GM10266 (cell line): ENCODE measurements around the gene SPG7.

Source experiments
- DNase-seq: peaks from one replicate; pipeline ENCODE4 v3.0.0; 2012; ENCODE audit errors: extremely low spot score
- CTCF ChIP-seq: IDR thresholded peaks from 2 replicates; pipeline ENCODE4 v1.5.1; 2012; ENCODE audit warnings: mild to moderate bottlenecking, low read depth; ENCODE audit not compliant: control insufficient read depth, insufficient read depth; ENCODE audit errors: missing control alignments

Gene SPG7

GRCh38 chr16:89489040-89489897 lies 18.9 kb upstream of the SPG7 start:
- TF ChIP-seq CTCF = peak; percentile 32
- peak; percentile 76 for DNase-seq

- TF ChIP-seq CTCF = no peak
- DNase-seq = no peak
These were observed 18.2 kb upstream of the SPG7 start for GRCh38 chr16:89489898-89490438.

GRCh38 chr16:89490439-89491237 lies 17.6 kb upstream of the SPG7 start, which contains the start of gene ANKRD11:
ANKRD11 (minus strand) TSS chr16:89490561; CDS start chr16:89317019, 173,542 bp downstream.
- TF ChIP-seq CTCF = no peak

GRCh38 chr16:89491238-89491869 lies 16.8 kb upstream of the SPG7 start:
- TF ChIP-seq CTCF = no peak
- no peak for DNase-seq

More at GRCh38 chr16:89490439-89491237, 17.6 kb upstream of the SPG7 start, which contains the start of gene ANKRD11:
- peak; percentile 100 for DNase-seq

GRCh38 chr16:89491974-89492687 lies 16.1 kb upstream of the SPG7 start:
- no peak for DNase-seq
- TF ChIP-seq CTCF = no peak

- TF ChIP-seq CTCF = no peak
- DNase-seq = no peak
These were observed 14.4 kb upstream of the SPG7 start for GRCh38 chr16:89493776-89494175.
